22Rv1 (cell line): Measurements from ENCODE around the gene BCAP31.

ENCODE experiments used
- ZFX ChIP-seq: fragments of 450-650 bp; IDR thresholded peaks from 2 replicates; pipeline ENCODE4 v1.6.1; 2017; ENCODE audit warnings: antibody characterized with exemption, borderline replicate concordance
- TF ChIP-seq, protein P1 (sequence below): fragments of 450-650 bp; IDR thresholded peaks from 2 replicates; pipeline ENCODE4 v1.5.1; 2017; ENCODE audit warnings: mild to moderate bottlenecking

DNA sequence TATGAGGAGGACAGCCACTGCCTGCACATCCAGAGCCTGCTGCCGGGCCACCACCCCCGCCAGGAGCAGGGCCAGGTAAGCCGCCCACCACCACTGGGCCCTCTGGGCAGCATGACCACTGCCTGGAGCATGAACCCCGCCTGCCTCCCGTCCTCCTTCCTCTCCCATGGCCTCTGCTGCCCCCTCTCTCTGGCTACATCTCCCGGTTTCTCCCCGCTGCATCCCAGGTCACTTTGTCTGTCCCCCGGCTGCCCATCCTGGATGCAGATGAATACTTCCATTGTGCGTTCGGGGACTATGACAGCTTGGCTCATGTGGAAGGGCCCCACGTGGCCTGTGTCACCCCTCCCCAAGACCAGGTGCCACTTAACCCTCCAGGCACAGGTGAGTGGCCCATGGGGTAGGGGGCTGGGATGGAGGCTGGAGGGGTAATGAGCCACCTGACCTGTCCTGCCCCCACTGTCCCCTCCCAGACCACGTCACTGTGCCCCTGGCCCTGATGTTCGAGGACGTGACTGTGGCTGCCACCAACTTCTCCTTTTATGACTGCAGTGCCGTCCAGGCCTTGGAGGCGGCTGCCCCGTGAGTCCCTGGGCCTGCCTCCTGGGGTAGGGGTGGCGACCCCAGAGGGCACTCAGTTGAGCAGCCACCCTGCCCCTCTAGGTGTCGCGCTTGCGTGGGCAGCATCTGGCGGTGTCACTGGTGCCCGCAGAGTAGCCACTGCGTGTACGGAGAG is 45.8 kb upstream of the BCAP31 start:
- TF ChIP-seq, protein P1, sequence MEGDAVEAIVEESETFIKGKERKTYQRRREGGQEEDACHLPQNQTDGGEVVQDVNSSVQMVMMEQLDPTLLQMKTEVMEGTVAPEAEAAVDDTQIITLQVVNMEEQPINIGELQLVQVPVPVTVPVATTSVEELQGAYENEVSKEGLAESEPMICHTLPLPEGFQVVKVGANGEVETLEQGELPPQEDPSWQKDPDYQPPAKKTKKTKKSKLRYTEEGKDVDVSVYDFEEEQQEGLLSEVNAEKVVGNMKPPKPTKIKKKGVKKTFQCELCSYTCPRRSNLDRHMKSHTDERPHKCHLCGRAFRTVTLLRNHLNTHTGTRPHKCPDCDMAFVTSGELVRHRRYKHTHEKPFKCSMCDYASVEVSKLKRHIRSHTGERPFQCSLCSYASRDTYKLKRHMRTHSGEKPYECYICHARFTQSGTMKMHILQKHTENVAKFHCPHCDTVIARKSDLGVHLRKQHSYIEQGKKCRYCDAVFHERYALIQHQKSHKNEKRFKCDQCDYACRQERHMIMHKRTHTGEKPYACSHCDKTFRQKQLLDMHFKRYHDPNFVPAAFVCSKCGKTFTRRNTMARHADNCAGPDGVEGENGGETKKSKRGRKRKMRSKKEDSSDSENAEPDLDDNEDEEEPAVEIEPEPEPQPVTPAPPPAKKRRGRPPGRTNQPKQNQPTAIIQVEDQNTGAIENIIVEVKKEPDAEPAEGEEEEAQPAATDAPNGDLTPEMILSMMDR, result no peak
- no peak for TF ChIP-seq ZFX
